ENCODE results near the gene ENOX1. TPM values are rescaled to one million over a fixed set of nuclear protein-coding genes. Genes with fewer than 3 reads are reported as not detected.

Gene ENOX1
- total RNA-seq, 1 experiment from 2014 or later, result 0.95 TPM

DNA sequence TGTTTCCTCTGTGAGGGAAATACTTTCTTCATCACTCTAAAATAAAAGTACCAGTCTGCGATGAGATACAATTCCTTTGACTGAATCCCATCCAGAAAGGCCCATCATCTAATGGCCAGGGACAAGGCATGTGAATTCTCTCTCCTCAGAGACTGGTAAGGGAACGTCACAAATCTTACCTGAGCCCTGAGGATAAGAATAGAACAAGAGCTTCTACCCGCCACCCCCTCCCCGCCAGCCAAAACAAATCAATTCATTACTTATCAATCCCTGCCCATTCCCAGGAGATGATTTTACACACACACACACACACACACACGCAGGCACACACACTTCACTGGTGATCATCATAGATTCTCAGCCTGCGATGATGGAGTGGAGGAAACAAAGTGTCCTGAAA, 564.7 kb downstream of the ENOX1 start:
- ATAC-seq, result no peak
- CTCF ChIA-PET, result no interaction called here

DNA sequence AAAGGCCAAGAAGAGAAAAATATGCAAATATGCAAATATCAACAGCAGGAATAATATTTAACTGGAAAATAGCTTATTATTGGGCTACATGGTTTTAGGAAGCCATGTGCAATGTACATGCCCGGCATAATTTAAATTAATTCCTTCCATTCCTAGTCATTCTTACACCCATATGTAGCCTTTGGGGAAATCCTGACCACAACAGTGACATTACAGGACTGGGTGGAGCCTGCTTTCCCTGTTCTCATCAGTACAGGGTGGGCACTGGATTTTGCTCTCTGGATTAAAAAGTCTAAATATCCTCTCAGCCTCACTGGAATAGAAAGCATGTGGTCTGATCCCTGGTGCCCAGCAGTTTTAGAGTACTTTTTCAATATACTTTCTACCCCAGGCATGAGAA, 565.2 kb downstream of the ENOX1 start:
- H3K4me1 ChIP-seq (ENCODE audit: insufficient read depth, low read length), result no peaks in the 10 kb centered on the region
- no TSS peak for BruUV-seq (replicated peaks)
- no peak overlapping the region for H3K9ac ChIP-seq (ENCODE audit: low read length)
- TF ChIP-seq EZH2phosphoT487 (IDR thresholded peaks at IDR 0.05; ENCODE audit: borderline replicate concordance, low read length) (no peak), EZH2 (IDR thresholded peaks at IDR 0.05; ENCODE audit: low read length, unreplicated experiment) (no peak)
- TF ChIP-seq, protein P1, sequence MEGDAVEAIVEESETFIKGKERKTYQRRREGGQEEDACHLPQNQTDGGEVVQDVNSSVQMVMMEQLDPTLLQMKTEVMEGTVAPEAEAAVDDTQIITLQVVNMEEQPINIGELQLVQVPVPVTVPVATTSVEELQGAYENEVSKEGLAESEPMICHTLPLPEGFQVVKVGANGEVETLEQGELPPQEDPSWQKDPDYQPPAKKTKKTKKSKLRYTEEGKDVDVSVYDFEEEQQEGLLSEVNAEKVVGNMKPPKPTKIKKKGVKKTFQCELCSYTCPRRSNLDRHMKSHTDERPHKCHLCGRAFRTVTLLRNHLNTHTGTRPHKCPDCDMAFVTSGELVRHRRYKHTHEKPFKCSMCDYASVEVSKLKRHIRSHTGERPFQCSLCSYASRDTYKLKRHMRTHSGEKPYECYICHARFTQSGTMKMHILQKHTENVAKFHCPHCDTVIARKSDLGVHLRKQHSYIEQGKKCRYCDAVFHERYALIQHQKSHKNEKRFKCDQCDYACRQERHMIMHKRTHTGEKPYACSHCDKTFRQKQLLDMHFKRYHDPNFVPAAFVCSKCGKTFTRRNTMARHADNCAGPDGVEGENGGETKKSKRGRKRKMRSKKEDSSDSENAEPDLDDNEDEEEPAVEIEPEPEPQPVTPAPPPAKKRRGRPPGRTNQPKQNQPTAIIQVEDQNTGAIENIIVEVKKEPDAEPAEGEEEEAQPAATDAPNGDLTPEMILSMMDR (conservative IDR thresholded peaks at IDR 0.05; ENCODE audit: low read depth, low read length), result no peak
- DNase-seq, result no peak
- no peak overlapping the region for H3K27ac ChIP-seq (ENCODE audit: low read length)
- intact Hi-C loops (cut with micrococcal nuclease), result no loop called here
- no peaks in the 10 kb centered on the region for H3F3A ChIP-seq (ENCODE audit: low read length, unreplicated experiment)
- POLR2A ChIA-PET (ENCODE audit: unreplicated experiment), result no interaction called here
- CTCF ChIA-PET, result no interaction called here
- no peaks in the 10 kb centered on the region for H3K9me2 ChIP-seq (replicated peaks; ENCODE audit: low read length)
- H3K79me2 ChIP-seq (ENCODE audit: low read length), result no peaks in the 10 kb centered on the region
- no peak overlapping the region for H2AFZ ChIP-seq (ENCODE audit: low read length)
- no peaks in the 10 kb centered on the region for H3K36me3 ChIP-seq (ENCODE audit: low read depth, low read length)
- no peak for ATAC-seq
- no peaks in the 10 kb centered on the region for H3K27me3 ChIP-seq (ENCODE audit: low read length)
- no peak overlapping the region for H3K4me3 ChIP-seq (ENCODE audit: low read length)
- H4K20me1 ChIP-seq (ENCODE audit: low read length), result no peaks in the 10 kb centered on the region
- no peaks in the 10 kb centered on the region for H3K9me3 ChIP-seq (ENCODE audit: low read length)
- no peak overlapping the region for H3K4me2 ChIP-seq (ENCODE audit: low read length)

More for the DNA sequence above, 564.7 kb downstream of the ENOX1 start:
- Histone ChIP-seq H4K20me1 (ENCODE audit: low read length) (no peaks in the 10 kb centered on the region), H3K27me3 (ENCODE audit: low read length) (no peaks in the 10 kb centered on the region), H3F3A (ENCODE audit: low read length, unreplicated experiment) (no peaks in the 10 kb centered on the region), H2AFZ (ENCODE audit: low read length) (no peak overlapping the region), H3K9ac (ENCODE audit: low read length) (no peak overlapping the region), H3K9me3 (ENCODE audit: low read length) (no peaks in the 10 kb centered on the region), H3K36me3 (ENCODE audit: low read depth, low read length) (no peaks in the 10 kb centered on the region), H3K9me2 (replicated peaks; ENCODE audit: low read length) (no peaks in the 10 kb centered on the region), H3K79me2 (ENCODE audit: low read length) (no peaks in the 10 kb centered on the region), H3K4me3 (ENCODE audit: low read length) (no peak overlapping the region), H3K4me1 (ENCODE audit: insufficient read depth, low read length) (no peaks in the 10 kb centered on the region), H3K27ac (ENCODE audit: low read length) (no peak overlapping the region), H3K4me2 (ENCODE audit: low read length) (no peak overlapping the region)
- intact Hi-C loops (cut with micrococcal nuclease), result no loop called here
- POLR2A ChIA-PET (ENCODE audit: unreplicated experiment), result no interaction called here
- DNase-seq, result no peak
- TF ChIP-seq EZH2 (IDR thresholded peaks at IDR 0.05; ENCODE audit: low read length, unreplicated experiment), result no peak
- TF ChIP-seq EZH2phosphoT487 (IDR thresholded peaks at IDR 0.05; ENCODE audit: borderline replicate concordance, low read length), result no peak
- TF ChIP-seq, protein P1 (conservative IDR thresholded peaks at IDR 0.05; ENCODE audit: low read depth, low read length), result no peak
- BruUV-seq (replicated peaks), result no TSS peak

DNA sequence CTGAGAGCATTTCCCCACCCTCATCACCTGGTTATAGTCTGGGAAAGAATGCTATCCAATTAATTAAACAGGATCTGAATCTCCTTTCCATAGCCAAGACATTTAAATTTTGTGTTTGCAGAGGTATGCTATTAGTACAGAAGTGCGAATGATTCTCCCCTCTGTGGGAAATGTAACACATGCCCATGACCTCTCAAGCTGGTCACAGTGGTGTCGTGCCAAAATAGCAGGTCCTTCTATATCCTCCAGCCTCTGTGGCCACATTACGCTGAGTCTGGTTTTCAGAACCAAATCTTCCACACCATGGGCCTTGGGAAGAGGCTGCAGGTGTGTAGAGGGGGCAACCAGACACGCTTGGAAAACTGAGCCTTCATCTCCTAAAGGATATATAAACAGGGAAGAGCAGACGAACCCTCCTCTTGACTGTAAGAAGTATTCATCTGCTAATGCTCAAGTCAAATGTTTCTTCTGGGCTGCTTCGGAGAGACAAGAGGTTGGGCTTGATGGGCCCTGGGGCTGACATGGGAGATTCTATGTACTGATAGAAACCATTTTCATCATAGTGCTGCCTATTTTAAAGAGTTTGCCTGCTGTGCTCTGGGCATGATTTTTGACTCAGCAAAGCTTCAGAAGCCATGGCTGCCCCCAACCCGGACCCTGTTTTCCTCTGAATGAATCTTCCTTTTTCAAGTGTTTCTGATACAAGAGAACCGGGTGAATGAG, 565.7 kb downstream of the ENOX1 start:
- POLR2A ChIA-PET (ENCODE audit: unreplicated experiment), result no interaction called here
- no peaks in the 10 kb centered on the region for H4K20me1 ChIP-seq (ENCODE audit: low read length)
- no peak overlapping the region for H3K27ac ChIP-seq (ENCODE audit: low read length)
- H3F3A ChIP-seq (ENCODE audit: low read length, unreplicated experiment), result no peaks in the 10 kb centered on the region
- CTCF ChIA-PET, result no interaction called here
- H3K9me3 ChIP-seq (ENCODE audit: low read length), result no peaks in the 10 kb centered on the region
- no peaks in the 10 kb centered on the region for H3K4me1 ChIP-seq (ENCODE audit: insufficient read depth, low read length)
- H3K27me3 ChIP-seq (ENCODE audit: low read length), result no peaks in the 10 kb centered on the region
- BruUV-seq (replicated peaks), result no TSS peak
- H3K9ac ChIP-seq (ENCODE audit: low read length), result no peak overlapping the region
- no peaks in the 10 kb centered on the region for H3K36me3 ChIP-seq (ENCODE audit: low read depth, low read length)
- H3K79me2 ChIP-seq (ENCODE audit: low read length), result no peaks in the 10 kb centered on the region
- H2AFZ ChIP-seq (ENCODE audit: low read length), result no peak overlapping the region
- no peak overlapping the region for H3K4me3 ChIP-seq (ENCODE audit: low read length)
- no peaks in the 10 kb centered on the region for H3K9me2 ChIP-seq (replicated peaks; ENCODE audit: low read length)
- ATAC-seq, result no peak
- TF ChIP-seq EZH2 (IDR thresholded peaks at IDR 0.05; ENCODE audit: low read length, unreplicated experiment) (no peak), EZH2phosphoT487 (IDR thresholded peaks at IDR 0.05; ENCODE audit: borderline replicate concordance, low read length) (no peak)
- TF ChIP-seq, protein P1 (conservative IDR thresholded peaks at IDR 0.05; ENCODE audit: low read depth, low read length), result no peak
- H3K4me2 ChIP-seq (ENCODE audit: low read length), result no peak overlapping the region
- intact Hi-C loops (cut with micrococcal nuclease), result no loop called here
- DNase-seq, result no peak
